Suprapubic skin (tissue), 4 donors: ENCODE results near the gene CLDN19.

Source experiments
- CTCF ChIP-seq, 2 donors: fragments of 200-600 bp in 1 of 2; fragments of 450-650 bp in 1 of 2; sonication (generic) in 1 of 2; IDR thresholded peaks; one replicate each; pipeline ENCODE4 v1.5.1; 2016 to 2019; ENCODE audit warnings: antibody characterized with exemption in 2 of 2, mild to moderate bottlenecking in 1 of 2, moderate library complexity in 1 of 2
- EP300 ChIP-seq: sonication (generic); formaldehyde crosslinking; IDR thresholded peaks from one replicate; pipeline ENCODE4 v1.6.1; 2017; ENCODE audit warnings: antibody characterized with exemption
- POLR2A ChIP-seq, 2 donors: fragments of 450-650 bp; IDR thresholded peaks; one replicate each; pipeline ENCODE4 v1.6.1; 2017; ENCODE audit warnings: antibody characterized with exemption in 2 of 2, mild to moderate bottlenecking in 2 of 2, moderate library complexity in 2 of 2
- POLR2AphosphoS5 ChIP-seq, 3 donors: sonication (generic); formaldehyde crosslinking; IDR thresholded peaks; one replicate each; pipeline ENCODE4 v1.6.1; 2017; ENCODE audit warnings: antibody characterized with exemption in 3 of 3

GRCh38 chr1:42766741-42767509 is 26.9 kb upstream of the CLDN19 start, which contains the start of the genes C1orf50 and P3H1:
- no peak for TF ChIP-seq CTCF (IDR thresholded peaks at IDR 0.05)
- TF ChIP-seq POLR2A (IDR thresholded peaks at IDR 0.05), result peak in 1 of 2 donors; percentile 82
- TF ChIP-seq EP300, result no peak
- peak in 2 of 3 donors; percentile 48 to 74 for TF ChIP-seq POLR2AphosphoS5 (IDR thresholded peaks at IDR 0.05)
